Cardiac muscle cell (in vitro differentiated cells and primary cell): ENCODE data around the gene NMNAT3. TPM values are rescaled to one million over a fixed set of nuclear protein-coding genes. Genes with fewer than 3 reads are reported as not detected.

Experiments used
- DNase-seq, 2 donors: peaks; one replicate each; pipeline versions ENCODE4 v3.0.0 to v3.0.0-alpha.2; 2010 to 2017; ENCODE audit warnings: low read depth in 1 of 2, low spot score in 1 of 2
- H3K27ac ChIP-seq: fragments of 200-600 bp; sonication (generic); 2 replicates; pipeline ENCODE4 v1.5.1; 2016
- H3K27me3 ChIP-seq: fragments of 200-600 bp; sonication (generic); 2 replicates; pipeline ENCODE4 v1.6.0; 2016; ENCODE audit warnings: control low read depth
- H3K36me3 ChIP-seq: fragments of 200-600 bp; sonication (generic); 2 replicates; pipeline ENCODE4 v1.5.1; 2016; ENCODE audit warnings: control low read depth
- H3K4me1 ChIP-seq: fragments of 200-600 bp; sonication (generic); 2 replicates; pipeline ENCODE4 v1.8.1; 2017; ENCODE audit warnings: low read depth, mild to moderate bottlenecking, mixed run types
- H3K4me3 ChIP-seq: fragments of 200-600 bp; sonication (generic); 2 replicates; pipeline ENCODE4 v1.5.1; 2016; ENCODE audit warnings: mild to moderate bottlenecking
- H3K9me3 ChIP-seq: fragments of 200-600 bp; sonication (generic); 2 replicates; pipeline ENCODE4 v1.5.1; 2017; ENCODE audit warnings: low read depth, mild to moderate bottlenecking, control low read depth
- polyA plus RNA-seq: library from polyadenylated mRNA; unstranded; fragments of >200 nt; fragmentation: Nextera tagmentation; extraction: Ambion mirVana; gene quantifications from 2 replicates; pipeline ENCODE4 v1.2.1, GENCODE V29; 2016
- total RNA-seq: library from RNA; depleted of rRNA; stranded (reverse); fragments of >200 nt; gene quantifications from 2 replicates; pipeline ENCODE4 v1.2.3, GENCODE V29; 2016
- TF ChIP-seq, protein P1 (sequence below): IDR thresholded peaks from 2 replicates; pipeline ENCODE4 v1.5.1; 2012; ENCODE audit warnings: low read depth, mild to moderate bottlenecking, low read length

NMNAT3 gene
- total and polyA plus RNA-seq, 2 experiments from 2014 or later: 6.3 to 16.0 TPM

DNA sequence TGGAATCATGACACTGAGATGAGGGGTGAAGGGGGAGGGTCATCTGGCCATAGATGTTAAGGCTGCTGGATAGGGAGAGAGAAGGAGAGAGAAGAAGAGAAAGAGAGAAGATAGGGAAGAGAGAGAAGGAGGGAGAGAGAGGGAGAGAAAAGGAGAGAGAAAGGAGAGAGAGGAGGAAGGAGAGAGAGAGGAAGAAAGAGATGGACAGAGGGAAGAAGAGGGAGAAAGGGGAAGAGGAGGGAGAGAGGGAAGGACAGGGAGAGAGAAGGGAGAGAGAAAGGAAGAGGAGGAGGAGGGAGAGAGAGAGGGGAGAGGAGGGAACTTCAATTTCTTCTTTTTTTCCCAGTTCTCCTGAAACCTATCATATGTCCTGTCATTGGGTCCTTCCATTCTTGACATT lies 123.1 kb downstream of the NMNAT3 start:
- no peak overlapping the region for H3K27ac ChIP-seq
- no peaks in the 10 kb centered on the region for H3K36me3 ChIP-seq
- H3K9me3 ChIP-seq: no peaks in the 10 kb centered on the region
- no peaks in the 10 kb centered on the region for H3K27me3 ChIP-seq
- no peaks in the 10 kb centered on the region for H3K4me1 ChIP-seq
- TF ChIP-seq, protein P1, sequence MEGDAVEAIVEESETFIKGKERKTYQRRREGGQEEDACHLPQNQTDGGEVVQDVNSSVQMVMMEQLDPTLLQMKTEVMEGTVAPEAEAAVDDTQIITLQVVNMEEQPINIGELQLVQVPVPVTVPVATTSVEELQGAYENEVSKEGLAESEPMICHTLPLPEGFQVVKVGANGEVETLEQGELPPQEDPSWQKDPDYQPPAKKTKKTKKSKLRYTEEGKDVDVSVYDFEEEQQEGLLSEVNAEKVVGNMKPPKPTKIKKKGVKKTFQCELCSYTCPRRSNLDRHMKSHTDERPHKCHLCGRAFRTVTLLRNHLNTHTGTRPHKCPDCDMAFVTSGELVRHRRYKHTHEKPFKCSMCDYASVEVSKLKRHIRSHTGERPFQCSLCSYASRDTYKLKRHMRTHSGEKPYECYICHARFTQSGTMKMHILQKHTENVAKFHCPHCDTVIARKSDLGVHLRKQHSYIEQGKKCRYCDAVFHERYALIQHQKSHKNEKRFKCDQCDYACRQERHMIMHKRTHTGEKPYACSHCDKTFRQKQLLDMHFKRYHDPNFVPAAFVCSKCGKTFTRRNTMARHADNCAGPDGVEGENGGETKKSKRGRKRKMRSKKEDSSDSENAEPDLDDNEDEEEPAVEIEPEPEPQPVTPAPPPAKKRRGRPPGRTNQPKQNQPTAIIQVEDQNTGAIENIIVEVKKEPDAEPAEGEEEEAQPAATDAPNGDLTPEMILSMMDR: no peak
- H3K4me3 ChIP-seq: no peak overlapping the region
- DNase-seq: no peak

DNA sequence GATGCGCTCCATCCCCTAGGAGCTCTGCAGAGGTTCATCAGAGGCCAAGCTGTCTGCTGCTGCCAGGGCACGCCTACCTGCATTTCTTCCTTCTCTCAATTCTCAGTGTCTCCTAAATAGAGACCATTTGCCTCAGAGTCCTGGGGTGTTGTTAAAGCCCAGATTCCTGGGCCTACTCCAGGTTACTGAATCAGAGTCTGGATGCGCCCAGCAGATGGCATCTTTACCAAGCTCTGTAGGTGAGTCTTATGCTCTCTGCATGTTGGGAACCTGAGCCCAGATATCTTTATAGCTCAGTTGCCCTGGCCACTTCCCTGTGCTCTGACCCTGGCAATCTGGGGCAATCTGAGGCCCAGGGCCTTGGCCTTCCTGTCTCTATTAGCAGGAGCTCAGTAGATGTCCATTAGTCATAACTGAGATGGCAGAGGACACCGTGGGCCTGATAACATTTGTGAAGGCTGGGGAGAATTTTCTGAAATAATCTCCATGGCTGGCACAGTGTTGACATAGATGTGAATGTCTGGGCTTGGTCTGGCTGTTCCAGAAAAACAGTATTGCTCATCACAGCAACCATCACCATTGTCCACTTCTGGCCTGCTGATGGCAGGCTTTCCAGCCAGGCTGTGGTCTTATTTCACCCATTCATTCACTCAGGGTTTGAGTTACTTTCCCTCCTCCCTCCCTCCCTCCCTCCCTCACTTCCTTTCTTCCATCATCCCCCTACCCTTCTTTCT lies 125.0 kb downstream of the NMNAT3 start:
- Histone ChIP-seq H3K36me3 (no peaks in the 10 kb centered on the region), H3K27me3 (no peaks in the 10 kb centered on the region), H3K4me1 (no peaks in the 10 kb centered on the region), H3K27ac (no peak overlapping the region), H3K9me3 (no peaks in the 10 kb centered on the region), H3K4me3 (no peak overlapping the region)
- no peak for DNase-seq
- TF ChIP-seq, protein P1: no peak

DNA sequence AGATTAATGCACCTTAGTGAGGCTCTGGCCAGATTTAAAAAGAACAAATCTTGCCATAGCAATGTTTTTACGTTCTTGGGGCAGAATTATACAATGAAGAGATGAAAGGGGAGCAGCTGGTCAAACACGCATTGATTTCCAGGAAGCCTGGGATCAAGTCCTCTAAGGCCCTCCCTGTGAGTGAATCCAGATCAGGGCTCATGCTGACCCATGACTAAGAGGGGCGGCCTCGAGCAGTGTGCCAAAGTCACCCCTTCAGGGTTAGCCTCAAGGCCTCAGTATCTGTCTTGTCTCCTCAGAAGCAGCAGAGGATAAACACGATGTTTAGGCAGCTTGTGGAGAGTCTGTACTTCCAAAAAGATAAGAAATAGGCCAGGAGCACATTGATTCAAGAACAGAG lies 129.0 kb downstream of the NMNAT3 start:
- Histone ChIP-seq H3K4me3 (no peak overlapping the region), H3K36me3 (no peaks in the 10 kb centered on the region), H3K27ac (no peak overlapping the region), H3K4me1 (no peaks in the 10 kb centered on the region), H3K9me3 (no peaks in the 10 kb centered on the region), H3K27me3 (no peaks in the 10 kb centered on the region)
- TF ChIP-seq, protein P1: no peak
- DNase-seq: peak in 1 of 2 donors; percentile 20

DNA sequence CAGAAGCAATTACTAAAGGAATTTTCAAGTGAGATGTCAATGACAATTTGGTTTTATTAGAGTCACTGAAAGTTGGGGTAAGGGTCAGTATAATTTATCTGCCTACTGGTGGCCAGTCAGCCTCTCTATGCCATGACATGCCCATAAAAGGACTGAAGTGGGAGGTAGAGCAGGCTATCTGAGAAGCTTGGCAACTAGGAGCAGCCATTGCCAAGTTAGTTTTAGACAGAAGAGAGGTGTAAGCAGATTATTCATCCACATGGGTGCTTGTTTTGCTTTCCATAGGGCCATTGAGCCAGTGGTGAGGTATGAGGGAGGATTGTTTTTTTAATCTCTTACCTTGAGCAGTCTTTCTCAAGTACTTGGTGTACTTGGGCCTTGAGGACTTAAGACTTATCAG lies 130.1 kb downstream of the NMNAT3 start:
- no peaks in the 10 kb centered on the region for H3K4me1 ChIP-seq
- no peaks in the 10 kb centered on the region for H3K9me3 ChIP-seq
- H3K4me3 ChIP-seq: no peak overlapping the region
- DNase-seq: no peak
- H3K27ac ChIP-seq: no peak overlapping the region
- TF ChIP-seq, protein P1: no peak
- no peaks in the 10 kb centered on the region for H3K27me3 ChIP-seq
- H3K36me3 ChIP-seq: no peaks in the 10 kb centered on the region

DNA sequence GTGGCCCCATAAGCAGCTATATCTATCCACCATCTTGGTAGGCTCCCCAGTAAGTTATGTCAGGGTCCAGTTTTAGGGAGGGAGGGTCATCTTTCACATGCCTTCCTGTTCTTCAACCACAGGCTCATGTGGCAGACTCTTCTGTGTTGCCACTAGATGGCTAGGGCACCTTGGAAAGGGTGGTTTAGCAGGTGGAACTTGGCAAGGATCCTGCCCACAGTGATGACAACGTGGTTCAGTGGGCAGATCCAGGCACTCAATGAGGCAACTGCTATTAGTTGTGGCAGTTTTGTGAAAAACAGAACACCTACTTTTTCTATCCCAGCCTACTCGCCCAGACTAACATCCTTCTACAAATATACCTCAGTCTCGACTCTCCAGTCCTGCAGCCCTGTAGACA lies 131.0 kb downstream of the NMNAT3 start:
- Histone ChIP-seq H3K27ac (no peak overlapping the region), H3K4me3 (no peak overlapping the region), H3K9me3 (no peaks in the 10 kb centered on the region), H3K27me3 (no peaks in the 10 kb centered on the region), H3K4me1 (no peaks in the 10 kb centered on the region), H3K36me3 (no peaks in the 10 kb centered on the region)
- TF ChIP-seq, protein P1: no peak
- no peak for DNase-seq
